SU-DHL-6 (cell line): ENCODE results near the gene ARMC3.

Experiments used
- H2AFZ ChIP-seq: fragments of 200-600 bp; sonication (generic); 2 replicates; pipeline ENCODE4 v1.6.1; 2014; ENCODE audit warnings: low read depth, mild to moderate bottlenecking, moderate library complexity, mixed read lengths, antibody characterized with exemption, low read length; ENCODE audit not compliant: severe bottlenecking
- H3F3A ChIP-seq: fragments of 200-600 bp; shearing (Covaris generic); 2 replicates; pipeline ENCODE4 v1.6.0; 2016; ENCODE audit warnings: antibody characterized with exemption, mild to moderate bottlenecking; ENCODE audit not compliant: insufficient read depth
- H3K27ac ChIP-seq: fragments of 200-600 bp; sonication (generic); 2 replicates; pipeline ENCODE4 v1.5.1; 2016; ENCODE audit warnings: low read depth, mild to moderate bottlenecking, low read length, moderate library complexity, mixed read lengths
- H3K27me3 ChIP-seq: fragments of 200-600 bp; sonication (generic), shearing (Covaris generic); 2 replicates; pipeline ENCODE4 v1.6.0; 2014; ENCODE audit warnings: mild to moderate bottlenecking, low read length
- H3K36me3 ChIP-seq: fragments of 200-600 bp; sonication (generic); 2 replicates; pipeline ENCODE4 v1.6.1; 2014; ENCODE audit warnings: mild to moderate bottlenecking, low read length, mixed read lengths
- H3K4me2 ChIP-seq: fragments of 300-600, 200-600 bp; shearing (Covaris generic), sonication (generic); 2 replicates; pipeline ENCODE4 v1.6.0; 2014; ENCODE audit warnings: low read length, low read depth, mild to moderate bottlenecking; ENCODE audit not compliant: poor library complexity, severe bottlenecking
- H3K4me3 ChIP-seq: fragments of 200-600 bp; sonication (generic); 2 replicates; pipeline ENCODE4 v1.5.1; 2014; ENCODE audit warnings: antibody characterized with exemption, low read length, mild to moderate bottlenecking, mixed read lengths; ENCODE audit not compliant: insufficient read depth, poor library complexity, severe bottlenecking
- H3K79me2 ChIP-seq: fragments of 200-600 bp; sonication (generic); 2 replicates; pipeline ENCODE4 v1.6.1; 2014; ENCODE audit warnings: mild to moderate bottlenecking, low read length, moderate library complexity; ENCODE audit not compliant: insufficient read depth
- H3K9ac ChIP-seq: fragments of 200-600 bp; sonication (generic); 2 replicates; pipeline ENCODE4 v1.7.0; 2014; ENCODE audit warnings: mild to moderate bottlenecking, low read length
- H3K9me2 ChIP-seq: fragments of 200-600 bp; sonication (generic); replicated peaks from 2 replicates; pipeline ENCODE4 v1.6.1; 2014; ENCODE audit warnings: low read length; ENCODE audit not compliant: insufficient read depth
- H3K9me3 ChIP-seq: fragments of 200-600 bp; sonication (generic); 2 replicates; pipeline ENCODE4 v1.6.1; 2014; ENCODE audit warnings: low read length, mixed read lengths; ENCODE audit not compliant: insufficient read depth
- H4K20me1 ChIP-seq: fragments of 200-600 bp; sonication (generic); 2 replicates; pipeline ENCODE4 v1.6.1; 2014; ENCODE audit warnings: low read depth, mild to moderate bottlenecking, antibody characterized with exemption, low read length, moderate library complexity, mixed read lengths
- EZH2phosphoT487 ChIP-seq: fragments of 200-600 bp; sonication (generic), shearing (Covaris generic); conservative IDR thresholded peaks from 2 replicates; pipeline ENCODE4 v1.6.1; 2018; ENCODE audit warnings: mild to moderate bottlenecking, antibody characterized with exemption, low read length, moderate library complexity, mixed read lengths
- TF ChIP-seq, protein P1 (sequence below): fragments of 200-600 bp; sonication (generic); IDR thresholded peaks from one replicate; pipeline ENCODE4 v1.5.1; 2017; ENCODE audit warnings: antibody characterized with exemption, mild to moderate bottlenecking, low read length, moderate library complexity; ENCODE audit not compliant: insufficient read depth, poor library complexity, severe bottlenecking

Gene ARMC3

DNA sequence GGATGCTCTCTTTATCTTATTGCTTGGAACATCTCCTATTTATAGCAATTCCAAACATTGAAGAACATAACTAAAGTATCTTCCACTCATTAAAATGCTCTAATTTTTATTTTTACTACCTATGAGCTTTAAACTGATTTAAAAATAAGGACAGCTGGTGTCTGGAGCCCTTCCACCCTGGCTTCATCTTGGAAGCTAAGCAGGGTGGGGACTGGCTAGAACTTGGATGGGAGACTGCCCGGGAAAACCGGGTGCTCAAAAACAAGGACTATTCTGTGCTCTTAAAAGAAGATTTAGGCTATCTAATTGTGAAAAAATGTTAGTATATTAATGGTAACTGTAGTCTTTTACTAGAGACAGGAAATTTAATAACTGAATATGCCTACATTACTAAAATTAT, 69.2 kb downstream of the ARMC3 start:
- Histone ChIP-seq H2AFZ (no peak overlapping the region), H3K79me2 (no peaks in the 10 kb centered on the region), H3K4me2 (no peak overlapping the region), H3K27me3 (no peaks in the 10 kb centered on the region), H3K9me3 (no peaks in the 10 kb centered on the region), H3K36me3 (no peaks in the 10 kb centered on the region), H3K9ac (no peak overlapping the region), H3K27ac (no peak overlapping the region), H3F3A (no peaks in the 10 kb centered on the region), H4K20me1 (no peaks in the 10 kb centered on the region), H3K4me3 (no peak overlapping the region), H3K9me2 (no peaks in the 10 kb centered on the region)
- TF ChIP-seq, protein P1, sequence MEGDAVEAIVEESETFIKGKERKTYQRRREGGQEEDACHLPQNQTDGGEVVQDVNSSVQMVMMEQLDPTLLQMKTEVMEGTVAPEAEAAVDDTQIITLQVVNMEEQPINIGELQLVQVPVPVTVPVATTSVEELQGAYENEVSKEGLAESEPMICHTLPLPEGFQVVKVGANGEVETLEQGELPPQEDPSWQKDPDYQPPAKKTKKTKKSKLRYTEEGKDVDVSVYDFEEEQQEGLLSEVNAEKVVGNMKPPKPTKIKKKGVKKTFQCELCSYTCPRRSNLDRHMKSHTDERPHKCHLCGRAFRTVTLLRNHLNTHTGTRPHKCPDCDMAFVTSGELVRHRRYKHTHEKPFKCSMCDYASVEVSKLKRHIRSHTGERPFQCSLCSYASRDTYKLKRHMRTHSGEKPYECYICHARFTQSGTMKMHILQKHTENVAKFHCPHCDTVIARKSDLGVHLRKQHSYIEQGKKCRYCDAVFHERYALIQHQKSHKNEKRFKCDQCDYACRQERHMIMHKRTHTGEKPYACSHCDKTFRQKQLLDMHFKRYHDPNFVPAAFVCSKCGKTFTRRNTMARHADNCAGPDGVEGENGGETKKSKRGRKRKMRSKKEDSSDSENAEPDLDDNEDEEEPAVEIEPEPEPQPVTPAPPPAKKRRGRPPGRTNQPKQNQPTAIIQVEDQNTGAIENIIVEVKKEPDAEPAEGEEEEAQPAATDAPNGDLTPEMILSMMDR, result no peak
- no peak for TF ChIP-seq EZH2phosphoT487

DNA sequence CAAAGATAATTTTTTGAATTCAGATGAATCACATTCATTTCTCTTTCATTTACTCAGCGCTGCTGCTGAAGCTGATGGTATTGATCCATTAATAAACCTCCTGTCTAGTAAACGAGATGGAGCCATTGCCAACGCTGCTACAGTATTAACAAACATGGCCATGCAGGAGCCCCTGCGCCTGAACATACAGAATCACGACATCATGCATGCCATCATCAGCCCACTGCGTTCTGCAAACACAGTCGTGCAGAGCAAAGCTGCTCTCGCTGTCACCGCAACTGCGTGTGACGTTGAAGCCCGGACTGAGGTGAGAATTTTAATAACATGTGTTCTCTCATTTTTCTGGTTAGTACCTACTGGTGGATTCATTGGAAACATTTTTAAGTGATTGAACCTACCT, 70.2 kb downstream of the ARMC3 start:
- Histone ChIP-seq H3K27ac (no peak overlapping the region), H3K9me2 (no peaks in the 10 kb centered on the region), H3K9ac (no peak overlapping the region), H2AFZ (no peak overlapping the region), H4K20me1 (no peaks in the 10 kb centered on the region), H3K4me3 (no peak overlapping the region), H3K79me2 (no peaks in the 10 kb centered on the region), H3K36me3 (no peaks in the 10 kb centered on the region), H3K9me3 (no peaks in the 10 kb centered on the region), H3K4me2 (no peak overlapping the region), H3K27me3 (no peaks in the 10 kb centered on the region), H3F3A (no peaks in the 10 kb centered on the region)
- TF ChIP-seq, protein P1, result no peak
- no peak for TF ChIP-seq EZH2phosphoT487

GRCh38 chr10:22999942-23000341, 72.1 kb downstream of the ARMC3 start:
- no peaks in the 10 kb centered on the region for H3F3A ChIP-seq
- TF ChIP-seq, protein P1, result no peak
- no peak for TF ChIP-seq EZH2phosphoT487
- no peak overlapping the region for H3K27ac ChIP-seq
- H3K9me3 ChIP-seq, result no peaks in the 10 kb centered on the region
- no peak overlapping the region for H3K4me2 ChIP-seq
- H3K4me3 ChIP-seq, result no peak overlapping the region
- H3K9ac ChIP-seq, result no peak overlapping the region
- no peaks in the 10 kb centered on the region for H3K27me3 ChIP-seq
- H4K20me1 ChIP-seq, result no peaks in the 10 kb centered on the region
- no peaks in the 10 kb centered on the region for H3K36me3 ChIP-seq
- no peak overlapping the region for H2AFZ ChIP-seq
- H3K9me2 ChIP-seq, result no peaks in the 10 kb centered on the region
- no peaks in the 10 kb centered on the region for H3K79me2 ChIP-seq
